Fibroblast of skin of back (primary cell): ENCODE data around the gene RRAS2.

ENCODE experiments used
- DNase-seq: peaks from one replicate; pipeline ENCODE4 v3.0.0-alpha.2; 2013

The RRAS2 gene

GRCh38 chr11:14336507-14337503 lies 22.2 kb downstream of the RRAS2 start:
- peak; percentile 99 for DNase-seq

- DNase-seq: peak; percentile 41
These were observed 23.3 kb downstream of the RRAS2 start for GRCh38 chr11:14335712-14336111.

- DNase-seq: no peak
These were observed 24.1 kb downstream of the RRAS2 start for GRCh38 chr11:14334893-14335292.

- DNase-seq: no peak
These were observed 24.8 kb downstream of the RRAS2 start for GRCh38 chr11:14334192-14334591.

- DNase-seq: no peak
These were observed 27.4 kb downstream of the RRAS2 start for GRCh38 chr11:14331476-14332136.

GRCh38 chr11:14330881-14331280 lies 28.1 kb downstream of the RRAS2 start:
- DNase-seq: no peak

GRCh38 chr11:14329702-14330101 lies 29.3 kb downstream of the RRAS2 start:
- DNase-seq: no peak

- DNase-seq: peak; percentile 34
These were observed 31.9 kb downstream of the RRAS2 start for GRCh38 chr11:14327116-14327515.

GRCh38 chr11:14323118-14323676 lies 35.8 kb downstream of the RRAS2 start:
- no peak for DNase-seq

GRCh38 chr11:14322510-14322909 lies 36.5 kb downstream of the RRAS2 start:
- DNase-seq: no peak

- peak; percentile 54 for DNase-seq
These were observed 39.0 kb downstream of the RRAS2 start for GRCh38 chr11:14320020-14320419.

GRCh38 chr11:14318581-14318981 lies 40.4 kb downstream of the RRAS2 start:
- DNase-seq: peak; percentile 39

GRCh38 chr11:14317659-14318325 lies 41.2 kb downstream of the RRAS2 start:
- DNase-seq: no peak

GRCh38 chr11:14315130-14315529 lies 43.9 kb downstream of the RRAS2 start:
- DNase-seq: no peak

GRCh38 chr11:14314127-14314526 lies 44.9 kb downstream of the RRAS2 start:
- no peak for DNase-seq

GRCh38 chr11:14312736-14313438 lies 46.1 kb downstream of the RRAS2 start:
- DNase-seq: peak; percentile 83

GRCh38 chr11:14310679-14311078 lies 48.3 kb downstream of the RRAS2 start:
- peak; percentile 43 for DNase-seq

GRCh38 chr11:14309425-14310192 lies 49.4 kb downstream of the RRAS2 start:
- DNase-seq: no peak

- no peak for DNase-seq
These were observed 50.0 kb downstream of the RRAS2 start for GRCh38 chr11:14308897-14309387.

- DNase-seq: peak; percentile 56
These were observed 50.7 kb downstream of the RRAS2 start for GRCh38 chr11:14308114-14308896.
